Activated T-helper 9 cell treated with anti-CD3 and anti-CD28 coated beads, Interleukin-2, amount 50 U/mL, for 16 hours (primary cell): ENCODE data around the gene ISM1.

Source experiments
- DNase-seq: peaks from one replicate; pipeline ENCODE4 v3.0.0-alpha.2; 2020; ENCODE audit warnings: low read depth

Gene ISM1

DNA sequence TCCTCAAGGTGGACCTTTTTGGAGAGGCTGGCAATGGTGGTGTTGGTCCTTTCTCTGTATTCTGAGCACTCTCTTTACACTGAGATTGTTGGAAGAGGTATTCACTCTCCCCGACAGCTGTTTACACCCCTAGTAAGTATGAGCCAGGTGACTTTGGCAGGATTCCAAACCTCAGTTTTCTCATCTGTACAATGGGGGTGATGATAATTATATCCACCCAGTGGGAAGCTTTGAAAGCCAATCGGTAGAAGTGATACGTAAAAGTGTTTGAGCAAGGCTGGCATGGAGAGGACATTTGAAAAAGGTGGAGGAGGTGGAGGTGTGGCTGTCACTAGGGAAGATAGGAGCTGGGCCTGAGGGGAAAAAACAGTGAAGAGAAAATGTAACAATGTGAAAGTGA is 35.5 kb downstream of the ISM1 start:
- DNase-seq: no peak

DNA sequence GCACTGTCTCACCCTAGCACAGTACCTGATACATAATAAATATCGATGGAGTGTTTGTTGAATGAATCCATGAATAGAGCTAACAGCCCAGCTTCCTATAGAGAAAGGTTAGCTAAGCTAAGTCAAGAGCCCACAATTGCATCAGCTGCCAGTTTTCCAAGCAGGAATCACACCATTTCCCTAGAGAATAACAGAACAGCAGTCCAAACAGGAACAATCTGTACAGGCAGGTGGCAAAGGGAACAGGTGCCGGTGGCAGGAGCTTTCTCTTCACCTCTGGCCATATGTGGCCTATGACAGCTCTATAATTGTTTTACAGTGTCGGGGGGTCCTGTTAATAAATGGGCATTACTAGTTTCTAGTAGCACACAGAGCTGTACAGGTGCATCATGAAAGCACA is 38.8 kb downstream of the ISM1 start:
- DNase-seq: no peak

GRCh38 chr20:13260650-13261279 is 39.7 kb downstream of the ISM1 start:
- no peak for DNase-seq

GRCh38 chr20:13261460-13262301 is 40.6 kb downstream of the ISM1 start:
- peak; percentile 50 for DNase-seq

GRCh38 chr20:13262302-13262650 is 41.2 kb downstream of the ISM1 start:
- DNase-seq: no peak

DNA sequence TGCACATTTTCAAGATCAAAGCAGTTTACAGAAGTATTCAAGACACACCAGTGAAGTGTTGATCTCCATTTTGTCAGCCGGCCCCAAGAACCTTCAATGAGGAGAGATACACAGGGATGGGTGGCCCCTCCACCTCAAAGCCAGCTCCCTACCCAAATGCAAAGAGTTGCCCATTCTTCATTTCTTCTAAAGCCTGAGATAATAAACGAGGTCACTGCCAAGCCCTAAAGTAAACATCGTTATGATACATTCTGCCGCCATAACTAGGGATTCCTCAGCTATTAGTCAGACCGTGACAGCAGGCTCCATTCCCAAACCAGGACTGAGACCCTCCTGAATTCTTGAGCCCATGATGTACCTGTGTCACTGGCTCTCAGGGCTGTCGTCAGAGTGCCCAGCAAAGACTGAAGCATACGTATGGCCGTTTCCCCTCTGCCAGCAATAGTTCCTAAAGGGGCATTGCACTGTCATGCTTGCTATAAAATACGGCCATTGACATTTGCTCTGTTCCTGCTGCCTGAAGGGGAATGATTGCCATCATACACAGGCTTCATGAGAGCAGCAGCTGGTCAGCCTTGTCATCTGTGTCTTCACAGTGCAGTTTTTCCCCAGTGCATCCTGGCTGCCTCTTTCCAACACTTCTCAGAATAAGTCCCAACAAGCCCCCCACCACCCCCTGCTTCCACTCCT is 41.7 kb downstream of the ISM1 start:
- DNase-seq: no peak

- DNase-seq: no peak
Observed at GRCh38 chr20:13263451-13263850, 42.4 kb downstream of the ISM1 start.

DNA sequence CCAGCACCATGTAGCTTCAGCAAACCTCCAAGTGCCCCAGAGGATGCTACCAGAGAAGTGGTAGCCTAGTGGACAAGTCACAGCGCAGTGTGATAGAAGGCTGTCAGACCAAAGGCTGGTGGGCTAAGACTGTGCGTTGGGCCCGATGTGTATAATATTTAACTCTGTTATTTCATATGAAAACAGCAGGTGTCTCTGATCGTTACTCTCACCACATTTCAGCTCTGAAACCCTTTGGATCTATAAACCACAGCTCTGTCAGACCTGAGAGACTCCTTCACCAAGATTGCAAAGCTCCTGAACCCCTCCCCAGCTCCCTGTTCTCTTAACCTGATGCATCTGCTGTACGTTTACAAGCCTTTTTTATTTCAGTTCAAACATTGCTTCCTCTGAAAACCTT is 43.8 kb downstream of the ISM1 start:
- no peak for DNase-seq

GRCh38 chr20:13265941-13266340 is 44.9 kb downstream of the ISM1 start:
- DNase-seq: no peak

DNA sequence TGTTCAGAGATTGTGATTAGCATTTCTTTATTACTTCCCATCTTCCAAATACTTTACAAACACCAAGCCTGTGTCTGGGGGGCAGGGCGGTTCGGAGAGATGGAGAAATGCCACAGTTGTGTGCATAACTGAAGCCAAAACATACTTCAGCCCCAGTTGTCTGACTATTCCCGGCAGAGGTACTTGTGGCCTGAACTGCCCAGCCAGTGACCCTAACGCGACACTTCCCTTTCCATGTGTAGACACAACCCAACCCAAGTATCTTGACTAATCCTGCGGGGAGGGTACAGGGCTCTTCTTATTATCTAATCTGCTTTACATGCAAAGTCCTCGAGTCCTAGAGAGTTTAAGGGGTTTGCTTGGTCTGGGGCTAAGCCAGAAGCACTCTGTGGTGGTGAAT is 46.2 kb downstream of the ISM1 start:
- DNase-seq: no peak

- no peak for DNase-seq
Observed at GRCh38 chr20:13268953-13269352, 47.9 kb downstream of the ISM1 start.

DNA sequence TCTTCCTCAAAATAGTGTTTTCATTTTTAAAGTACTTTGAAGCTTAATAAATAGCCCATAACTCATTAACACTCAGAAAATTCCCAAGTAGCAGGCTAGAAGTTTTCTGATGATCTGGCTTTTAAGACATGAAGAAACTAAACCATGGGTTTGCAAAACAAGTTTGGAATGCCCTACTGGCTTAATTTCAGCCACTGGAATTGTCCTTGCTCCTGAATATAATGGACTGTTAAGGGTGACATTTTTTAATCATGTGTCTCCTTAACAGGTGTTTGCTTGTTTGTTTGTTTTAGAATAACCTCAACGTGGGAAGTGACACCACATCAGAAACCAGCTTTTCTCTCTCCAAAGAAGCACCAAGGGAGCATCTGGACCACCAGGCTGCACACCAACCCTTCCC is 49.1 kb downstream of the ISM1 start:
- DNase-seq: no peak

- no peak for DNase-seq
Observed at GRCh38 chr20:13271098-13271497, 50.0 kb downstream of the ISM1 start.

GRCh38 chr20:13271977-13272975 is 51.2 kb downstream of the ISM1 start:
- DNase-seq: no peak

- no peak for DNase-seq
Observed at GRCh38 chr20:13274275-13274861, 53.3 kb downstream of the ISM1 start.

- DNase-seq: no peak
Observed at GRCh38 chr20:13276945-13277541, 56.0 kb downstream of the ISM1 start.

DNA sequence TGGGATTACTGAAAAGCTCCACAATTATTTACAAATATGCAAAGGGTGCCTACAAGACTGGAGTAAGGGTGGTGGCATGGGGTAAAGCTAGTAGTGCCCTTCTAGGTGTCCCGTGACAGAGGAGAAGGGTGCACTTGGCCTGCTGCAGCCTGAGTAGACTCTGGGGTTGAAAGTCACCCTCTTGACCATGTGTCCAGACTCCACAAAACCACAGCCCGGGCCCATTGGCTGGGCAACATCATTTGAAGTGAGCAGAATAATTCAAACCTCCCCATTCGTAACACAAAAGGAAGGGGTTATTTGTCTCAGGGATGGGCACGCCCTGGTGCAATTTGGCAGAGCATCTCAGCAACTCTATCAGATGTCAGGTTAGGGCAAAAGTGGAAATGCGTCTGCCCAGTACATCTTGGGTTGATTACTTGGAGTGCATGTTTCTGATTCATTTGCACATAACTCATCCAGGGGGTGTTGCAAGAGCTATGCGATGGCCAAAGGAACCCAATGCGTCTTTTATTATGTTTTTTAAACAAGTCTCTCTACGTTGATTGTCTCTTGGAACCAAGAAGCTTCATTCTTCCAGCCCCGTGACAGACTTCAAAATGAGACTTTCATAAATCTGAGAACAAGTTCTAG is 56.7 kb downstream of the ISM1 start:
- DNase-seq: no peak

- no peak for DNase-seq
Observed at GRCh38 chr20:13278812-13279570, 57.9 kb downstream of the ISM1 start.

- no peak for DNase-seq
Observed at GRCh38 chr20:13280609-13281324, 59.7 kb downstream of the ISM1 start.
